Right kidney (tissue), 1 donor: ENCODE results near the gene OTOP3.
"Not testable (repeated sequence)": the region's sequence is repeated elsewhere in the genome, so short reads cannot be mapped to it uniquely, and the experiment has no call there.

Experiments
- DNase-seq: peaks from one replicate; pipeline ENCODE4 v3.0.0-alpha.2; 2016

Gene OTOP3

DNA sequence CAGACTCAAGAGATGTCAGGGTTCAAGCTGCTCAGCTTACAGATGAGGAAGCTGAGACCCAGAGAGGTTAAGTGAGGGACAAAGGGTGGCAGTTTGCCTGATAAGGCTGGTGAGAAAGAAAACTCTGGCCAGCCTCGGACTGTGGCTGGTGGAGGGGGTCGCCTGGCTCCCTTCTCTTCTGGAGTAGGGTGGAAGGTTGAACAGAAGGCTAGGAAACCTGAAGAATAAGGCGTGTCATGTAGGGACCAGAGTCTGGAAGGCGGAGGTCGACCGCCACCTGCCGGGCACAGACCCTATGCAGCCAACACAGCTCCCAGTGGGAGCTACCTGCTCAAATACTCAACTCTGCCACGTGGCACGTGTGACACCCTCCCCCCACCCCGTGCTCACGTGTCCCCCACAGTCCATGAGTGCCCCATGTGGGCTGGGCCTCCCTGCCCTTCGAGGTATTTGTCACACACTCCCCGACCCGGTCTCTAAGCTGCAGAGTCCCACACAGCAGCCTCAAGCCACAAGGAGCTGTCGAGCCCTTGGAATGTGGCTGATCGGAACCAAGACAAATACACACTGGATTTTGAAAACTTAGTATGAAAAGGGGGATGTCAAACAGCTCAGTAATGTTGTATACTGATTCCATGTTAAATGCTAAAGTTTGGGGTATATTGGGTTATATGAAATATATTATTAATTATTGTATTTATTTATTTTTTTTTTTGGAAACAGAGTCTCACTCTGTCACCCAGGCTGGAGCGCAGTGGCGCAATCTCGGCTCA is 25.1 kb downstream of the OTOP3 start:
- DNase-seq, result peak; percentile 47

- DNase-seq, result peak; percentile 56
Measured at GRCh38 chr17:74961657-74962350, 26.1 kb downstream of the OTOP3 start.

DNA sequence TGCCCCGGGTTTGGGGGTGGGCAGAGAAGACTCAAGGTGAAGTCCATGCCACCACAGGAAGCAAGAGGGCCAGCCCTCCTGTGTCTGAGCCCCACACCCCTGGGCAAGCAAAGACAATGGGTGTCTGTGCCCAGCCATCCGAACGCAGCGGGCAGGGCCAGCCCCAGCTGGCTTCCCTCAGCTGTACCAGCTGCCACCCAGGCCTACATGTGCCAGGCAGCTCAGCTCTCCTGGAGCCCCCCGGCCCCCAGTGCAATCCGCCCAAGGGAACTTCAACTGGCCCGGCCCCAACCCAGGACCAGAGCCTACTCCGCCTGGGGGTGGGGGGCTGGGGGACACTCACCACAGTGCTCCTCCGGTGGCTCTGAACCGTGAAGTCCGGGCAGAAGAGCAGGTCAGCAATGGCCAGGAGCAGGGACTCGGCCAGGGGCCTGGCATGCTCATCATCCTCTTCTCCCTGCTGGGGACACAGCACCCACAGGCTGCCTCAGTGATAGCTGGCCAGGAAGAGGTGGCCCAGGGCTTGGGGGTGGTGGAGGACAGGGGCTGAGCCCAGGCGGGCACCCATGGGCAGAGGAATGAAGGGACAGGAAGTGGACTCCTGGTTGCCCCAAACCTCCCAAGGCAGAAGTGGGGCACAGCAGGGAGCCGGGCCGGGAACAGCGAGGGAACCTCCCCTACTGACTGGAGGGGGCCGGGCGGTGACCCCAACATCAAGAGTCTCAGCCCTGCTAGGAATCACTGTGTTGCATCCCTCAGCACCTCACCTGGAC is 27.1 kb downstream of the OTOP3 start:
- DNase-seq, result no peak

DNA sequence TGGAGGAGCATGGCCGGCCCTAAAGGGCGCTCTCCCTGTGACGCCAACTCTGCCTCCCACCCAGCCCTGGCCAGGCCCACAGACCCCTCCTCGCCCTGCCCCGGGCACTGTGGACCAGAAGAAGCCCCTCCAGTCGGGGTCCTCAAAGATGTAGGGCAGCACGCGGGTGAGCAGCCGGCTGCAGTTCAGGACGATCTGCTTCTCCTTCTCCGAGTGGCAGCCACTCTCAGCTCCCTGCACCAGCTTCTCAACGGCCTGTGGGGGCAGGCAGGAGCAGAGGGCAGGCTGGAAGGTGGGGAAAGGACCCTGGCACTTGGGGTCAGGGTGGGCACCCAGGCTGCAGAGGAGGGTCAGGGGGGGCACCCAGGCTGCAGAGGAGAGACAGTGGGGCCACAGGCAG is 28.0 kb downstream of the OTOP3 start:
- no peak for DNase-seq

DNA sequence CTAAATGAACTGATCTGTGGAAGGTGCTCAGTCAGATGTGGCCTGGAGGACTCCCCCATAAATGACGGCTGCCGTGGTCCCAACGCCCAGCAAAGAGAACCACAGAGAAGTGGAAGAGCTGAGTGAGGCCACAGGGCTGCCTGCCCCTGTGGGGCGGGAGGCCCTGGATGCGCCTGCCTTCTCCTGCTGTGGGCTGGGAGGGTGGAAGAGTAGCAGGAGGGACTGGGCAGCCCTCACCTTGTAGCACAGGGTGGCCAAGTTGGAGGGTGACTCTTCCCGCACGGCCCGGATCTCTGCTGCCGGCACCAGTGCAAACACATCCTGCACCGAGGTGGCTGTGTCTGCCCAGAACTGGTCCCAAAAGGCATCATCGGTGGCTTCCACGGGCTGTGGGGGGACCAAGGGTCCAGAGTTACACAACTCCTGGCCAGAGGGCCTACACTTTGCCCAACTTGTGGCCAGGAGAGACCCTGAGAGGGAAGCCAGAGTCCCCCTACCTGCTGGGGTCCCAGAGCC is 28.6 kb downstream of the OTOP3 start:
- no peak for DNase-seq

- DNase-seq, result no peak
Measured at GRCh38 chr17:74964988-74965622, 29.4 kb downstream of the OTOP3 start.

DNA sequence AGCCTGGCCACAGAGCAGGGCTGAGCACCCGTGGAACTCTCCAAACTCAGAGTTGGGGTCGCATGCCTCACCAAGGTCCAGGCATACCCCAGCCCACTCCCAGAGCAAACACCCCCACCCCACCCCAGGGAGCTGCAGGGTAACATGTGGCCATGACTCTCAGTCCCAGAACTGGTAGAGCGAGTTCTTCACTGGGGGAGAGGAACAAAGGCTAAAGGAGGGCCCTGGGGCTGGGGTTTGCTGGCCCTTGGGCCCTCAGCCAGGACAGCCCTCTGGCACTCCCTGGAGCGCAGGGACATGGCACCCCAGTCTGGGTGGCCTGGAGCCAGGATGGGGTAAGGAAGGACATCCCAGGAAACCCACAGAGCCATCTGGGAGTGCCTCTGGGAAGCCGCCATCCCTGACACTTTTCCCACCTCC is 32.7 kb downstream of the OTOP3 start:
- DNase-seq, result no peak

- DNase-seq, result not testable (repeated sequence)
Measured at GRCh38 chr17:74969501-74969900, 33.8 kb downstream of the OTOP3 start.

DNA sequence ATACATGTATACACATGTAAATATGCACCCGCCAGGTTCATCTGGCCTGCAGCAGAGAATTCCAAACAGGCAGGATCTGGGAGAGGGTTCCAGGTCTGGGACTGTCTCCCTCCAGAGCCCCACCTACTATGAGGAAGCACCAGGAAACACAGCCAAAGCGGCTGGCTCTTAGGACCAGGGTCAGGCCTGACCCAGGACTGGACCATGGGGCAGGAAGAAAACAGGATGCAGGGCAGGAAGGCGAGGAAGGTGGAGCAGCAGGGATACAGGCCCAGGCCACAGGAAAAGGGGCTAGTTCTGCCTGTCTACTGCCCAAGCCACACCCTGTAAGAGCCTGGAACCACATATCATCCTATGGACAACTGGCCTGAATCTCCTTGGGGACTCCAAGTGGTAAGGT is 34.7 kb downstream of the OTOP3 start:
- DNase-seq, result no peak

GRCh38 chr17:74971069-74971841 is 35.6 kb downstream of the OTOP3 start:
- DNase-seq, result no peak

- peak; percentile 60 for DNase-seq
Measured at GRCh38 chr17:74971842-74972106, 36.1 kb downstream of the OTOP3 start.

GRCh38 chr17:74972107-74972972 is 36.6 kb downstream of the OTOP3 start, which contains the start of gene HID1:
HID1 (minus strand) TSS chr17:74972759; CDS start chr17:74972656, 103 bp downstream.
- peak; percentile 68 for DNase-seq

GRCh38 chr17:74972973-74973328 is 37.3 kb downstream of the OTOP3 start:
- DNase-seq, result peak; percentile 62

DNA sequence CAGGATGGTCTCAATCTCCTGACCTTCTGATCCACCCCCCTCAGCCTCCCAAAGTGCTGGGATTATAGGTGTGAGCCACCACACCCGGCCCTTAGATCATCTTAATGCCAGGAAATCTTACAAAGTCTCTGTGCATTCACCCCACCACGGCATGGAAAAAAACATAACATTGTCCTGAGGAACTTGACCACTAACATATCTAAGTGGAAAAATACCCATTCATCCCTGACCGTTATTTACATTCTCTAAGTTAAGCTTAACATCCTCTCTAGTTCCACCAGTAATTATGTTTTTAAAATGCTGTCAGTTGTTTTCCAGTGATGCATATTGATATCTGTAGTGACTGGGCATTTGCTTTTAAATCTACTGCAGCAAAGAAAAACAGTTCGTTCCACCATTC is 40.2 kb downstream of the OTOP3 start:
- no peak for DNase-seq

DNA sequence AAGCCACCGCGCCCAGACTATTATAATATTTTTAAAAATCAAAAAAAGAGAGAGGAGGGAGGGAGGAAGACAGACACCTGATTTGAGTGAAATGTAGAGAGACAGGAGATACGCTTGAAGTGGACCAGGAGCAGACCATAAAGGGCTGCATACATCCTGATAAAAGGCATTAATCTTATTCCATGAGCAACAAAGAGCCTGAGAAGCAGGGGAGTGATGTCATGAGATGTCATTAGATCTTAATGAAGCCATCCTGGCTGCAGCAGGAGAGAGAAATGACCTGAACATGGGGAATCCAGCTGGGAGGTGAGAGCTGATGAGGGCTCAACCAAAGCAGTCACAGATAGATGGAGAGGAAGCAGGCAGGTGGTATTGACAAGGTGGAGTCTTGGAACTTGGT is 42.1 kb downstream of the OTOP3 start:
- DNase-seq, result no peak

- no peak for DNase-seq
Measured at GRCh38 chr17:74978240-74978639, 42.5 kb downstream of the OTOP3 start.

DNA sequence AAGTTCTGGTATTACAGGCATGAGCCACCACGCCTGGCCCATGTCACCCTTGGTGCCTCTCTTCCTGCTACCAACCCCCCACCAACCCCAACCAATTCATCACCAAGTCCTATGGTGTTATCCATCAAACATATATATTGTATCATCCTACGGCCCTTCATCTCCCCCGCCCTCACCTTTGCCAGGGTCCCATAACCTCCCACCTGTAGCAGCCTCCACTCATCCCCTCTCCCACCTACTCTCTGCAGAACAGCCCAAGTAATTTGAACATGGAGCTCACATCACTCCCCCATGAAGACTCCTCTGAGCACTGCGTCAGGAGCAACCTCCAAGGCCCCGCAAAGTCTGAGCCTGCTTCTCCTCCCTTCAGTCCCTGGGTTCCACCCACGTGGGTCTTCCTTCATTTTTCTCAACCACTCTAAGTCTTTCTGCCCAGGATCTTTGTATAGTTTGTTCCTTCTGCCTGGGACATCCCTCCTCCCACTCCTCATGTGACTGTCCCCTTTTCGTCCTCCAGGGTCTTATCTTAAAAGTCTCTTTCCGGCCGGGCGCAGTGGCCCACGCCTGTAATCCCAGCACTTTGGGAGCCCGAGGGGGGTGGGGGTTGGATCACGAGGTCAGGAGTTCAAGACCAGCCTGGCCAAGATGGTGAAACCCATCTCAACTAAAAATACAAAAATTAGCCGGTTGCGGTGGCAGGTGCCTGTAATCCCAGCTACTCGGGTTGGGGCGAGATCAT is 43.9 kb downstream of the OTOP3 start:
- no peak for DNase-seq

GRCh38 chr17:74981318-74981978 is 45.8 kb downstream of the OTOP3 start:
- DNase-seq, result no peak

- DNase-seq, result peak; percentile 93
Measured at GRCh38 chr17:74981979-74982662, 46.4 kb downstream of the OTOP3 start.
